Left ventricle myocardium inferior (tissue), 1 donor: ENCODE results near the gene AUTS2. TPM values are rescaled to one million over a fixed set of nuclear protein-coding genes. Genes with fewer than 3 reads are reported as not detected.
A peak's percentile ranks its signal among the peaks of the same experiment; 100 is the strongest.

Experiments used
- DNase-seq: peaks from one replicate; pipeline ENCODE4 v3.0.0-alpha.2; 2020
- H3K27ac ChIP-seq: fragments of 200-600 bp; replicated peaks from 2 replicates; pipeline ENCODE4 v1.8.0; 2021
- H3K27me3 ChIP-seq: fragments of 200-600 bp; 2 replicates; pipeline ENCODE4 v1.8.0; 2021; ENCODE audit warnings: low read depth
- H3K36me3 ChIP-seq: fragments of 200-600 bp; 2 replicates; pipeline ENCODE4 v1.8.0; 2021
- H3K4me1 ChIP-seq: fragments of 200-600 bp; 2 replicates; pipeline ENCODE4 v1.8.0; 2021
- H3K4me3 ChIP-seq: fragments of 200-600 bp; 2 replicates; pipeline ENCODE4 v1.8.0; 2021; ENCODE audit warnings: mild to moderate bottlenecking, moderate library complexity
- H3K9me3 ChIP-seq: fragments of 200-600 bp; replicated peaks from 2 replicates; pipeline ENCODE4 v1.8.0; 2021
- CTCF ChIP-seq: fragments of 200-600 bp; IDR thresholded peaks from 2 replicates; pipeline ENCODE4 v1.8.0; 2021; ENCODE audit warnings: antibody characterized with exemption, mild to moderate bottlenecking, borderline replicate concordance
- intact Hi-C: fragments of 100-400 bp; cut with micrococcal nuclease; formaldehyde crosslinking; loops from one replicate; pipeline ENCODE4 v1.11.0; 2022
- total RNA-seq: library from RNA; stranded (reverse); fragmentation: NEBNext Ultra II Directional; extraction: Animal tissue kit (Norgen Biotek cat#: 25700); gene quantifications from one replicate; pipeline ENCODE4 v1.2.1, GENCODE V29; 2021
- donor health status: DM: no; HTN: yes; CAD: no; lungs with severe emphysema.

The AUTS2 gene
- total RNA-seq, 1 donor from 2014 or later: 10.5 TPM

- peaks cover 3% of the 10 kb centered on the region for H3K36me3 ChIP-seq
Measured at GRCh38 chr7:69922026-69922803, 323.9 kb downstream of the AUTS2 start.

GRCh38 chr7:69927461-69927860 is 329.2 kb downstream of the AUTS2 start:
- H3K9me3 ChIP-seq: peaks cover 15% of the 10 kb centered on the region
- intact Hi-C loops: no loop called here
- H3K4me1 ChIP-seq: no peaks in the 10 kb centered on the region

More at GRCh38 chr7:69922026-69922803, 323.9 kb downstream of the AUTS2 start:
- Histone ChIP-seq H3K27ac (no peak overlapping the region), H3K4me3 (no peak overlapping the region), H3K9me3 (peaks cover 15% of the 10 kb centered on the region), H3K4me1 (no peaks in the 10 kb centered on the region), H3K27me3 (no peaks in the 10 kb centered on the region)
- TF ChIP-seq CTCF: no peak
- intact Hi-C loops: no loop called here
- no peak for DNase-seq

GRCh38 chr7:69928621-69929020 is 330.3 kb downstream of the AUTS2 start:
- H3K4me3 ChIP-seq: no peak overlapping the region
- no peak overlapping the region for H3K27ac ChIP-seq
- TF ChIP-seq CTCF: no peak
- peaks cover 12% of the 10 kb centered on the region for H3K9me3 ChIP-seq
- H3K4me1 ChIP-seq: no peaks in the 10 kb centered on the region
- peaks cover 3% of the 10 kb centered on the region for H3K36me3 ChIP-seq
- intact Hi-C loops: no loop called here
- H3K27me3 ChIP-seq: no peaks in the 10 kb centered on the region
- DNase-seq: no peak

More at GRCh38 chr7:69927461-69927860, 329.2 kb downstream of the AUTS2 start:
- no peak for DNase-seq
- no peak overlapping the region for H3K27ac ChIP-seq
- peaks cover 3% of the 10 kb centered on the region for H3K36me3 ChIP-seq
- H3K27me3 ChIP-seq: no peaks in the 10 kb centered on the region
- no peak for TF ChIP-seq CTCF
- no peak overlapping the region for H3K4me3 ChIP-seq

- intact Hi-C loops: no loop called here
- no peak for DNase-seq
- Histone ChIP-seq H3K27ac (no peak overlapping the region), H3K4me3 (no peak overlapping the region), H3K36me3 (peaks cover 2% of the 10 kb centered on the region), H3K4me1 (peaks cover 7% of the 10 kb centered on the region), H3K27me3 (no peaks in the 10 kb centered on the region), H3K9me3 (peaks cover 6% of the 10 kb centered on the region)
- no peak for TF ChIP-seq CTCF
Measured at GRCh38 chr7:69929622-69930021, 331.3 kb downstream of the AUTS2 start.

- no peak overlapping the region for H3K27ac ChIP-seq
- no peak overlapping the region for H3K4me3 ChIP-seq
- no peaks in the 10 kb centered on the region for H3K36me3 ChIP-seq
- intact Hi-C loops: no loop called here
- H3K27me3 ChIP-seq: no peaks in the 10 kb centered on the region
- H3K9me3 ChIP-seq: no peaks in the 10 kb centered on the region
- H3K4me1 ChIP-seq: peaks cover 17% of the 10 kb centered on the region
- DNase-seq: no peak
- peak; percentile 78 for TF ChIP-seq CTCF
Measured at GRCh38 chr7:69932034-69932628, 333.9 kb downstream of the AUTS2 start.
